Liver (tissue), 9 donors: Measurements from ENCODE around the gene NXPE1. TPM values are rescaled to one million over a fixed set of nuclear protein-coding genes. Genes with fewer than 3 reads are reported as not detected.

Experiments
- DNase-seq: peaks from one replicate; pipeline ENCODE4 v3.0.0-alpha.2; 2017; ENCODE audit warnings: low spot score
- H3K27ac ChIP-seq, 2 donors: one replicate each; pipeline ENCODE4 v1.7.0; 2013; ENCODE audit warnings: inconsistent platforms in 2 of 2, low read length in 2 of 2, control low read depth in 1 of 2, low read depth in 1 of 2, mild to moderate bottlenecking in 1 of 2
- H3K27me3 ChIP-seq, 4 donors: one replicate each; pipeline versions ENCODE4 v1.6.1 to v1.7.0; 2013; ENCODE audit warnings: low read length in 3 of 4, inconsistent platforms in 1 of 4, mild to moderate bottlenecking in 1 of 4, moderate library complexity in 1 of 4; ENCODE audit not compliant: control insufficient read depth in 4 of 4, insufficient read depth in 4 of 4
- H3K36me3 ChIP-seq, 4 donors: one replicate each; pipeline versions ENCODE4 v1.6.1 to v1.7.0; 2013; ENCODE audit warnings: low read length in 3 of 4, mild to moderate bottlenecking in 3 of 4, low read depth in 1 of 4, moderate library complexity in 1 of 4; ENCODE audit not compliant: control insufficient read depth in 4 of 4, insufficient read depth in 3 of 4
- H3K4me1 ChIP-seq, 4 donors: one replicate each; pipeline versions ENCODE4 v1.6.1 to v1.7.0; 2013; ENCODE audit warnings: low read length in 3 of 4, mild to moderate bottlenecking in 3 of 4, moderate library complexity in 1 of 4; ENCODE audit not compliant: control insufficient read depth in 4 of 4, insufficient read depth in 4 of 4
- H3K4me3 ChIP-seq, 3 donors: one replicate each; pipeline versions ENCODE4 v1.6.1 to v1.7.0; 2013; ENCODE audit warnings: low read length in 3 of 3, control low read depth in 1 of 3, low read depth in 1 of 3, mild to moderate bottlenecking in 1 of 3
- H3K9ac ChIP-seq, 2 donors: one replicate each; pipeline ENCODE4 v1.7.0; 2013; ENCODE audit warnings: low read length in 2 of 2, mild to moderate bottlenecking in 2 of 2, moderate library complexity in 2 of 2, control low read depth in 1 of 2, low read depth in 1 of 2
- H3K9me3 ChIP-seq, 4 donors: one replicate each; pipeline versions ENCODE4 v1.6.1 to v1.7.0; 2013; ENCODE audit warnings: low read length in 3 of 4; ENCODE audit not compliant: control insufficient read depth in 4 of 4
- EGR1 ChIP-seq, 2 donors: IDR thresholded peaks; 2 replicates each; pipeline ENCODE4 v1.6.1; 2016 to 2018; ENCODE audit warnings: antibody characterized with exemption in 2 of 2, low read depth in 2 of 2
- GABPA ChIP-seq, 2 donors: IDR thresholded peaks in 1 of 2; conservative IDR thresholded peaks in 1 of 2; 2 replicates each; pipeline ENCODE4 v1.6.1; 2016; ENCODE audit warnings: antibody characterized with exemption in 2 of 2, mild to moderate bottlenecking in 1 of 2, moderate library complexity in 1 of 2
- HNF4A ChIP-seq, 2 donors: conservative IDR thresholded peaks; 2 replicates each; pipeline ENCODE4 v1.6.1; 2016; ENCODE audit warnings: antibody characterized with exemption in 2 of 2, mild to moderate bottlenecking in 2 of 2
- HNF4G ChIP-seq: IDR thresholded peaks from 2 replicates; pipeline ENCODE4 v1.6.1; 2016; ENCODE audit warnings: antibody characterized with exemption
- MAX ChIP-seq: IDR thresholded peaks from 2 replicates; pipeline ENCODE4 v1.6.1; 2016; ENCODE audit warnings: antibody characterized with exemption
- NR2F2 ChIP-seq: IDR thresholded peaks from 2 replicates; pipeline ENCODE4 v1.6.1; 2016; ENCODE audit warnings: antibody characterized with exemption
- RAD21 ChIP-seq, 2 donors: IDR thresholded peaks; 2 replicates each; pipeline ENCODE4 v1.6.1; 2016; ENCODE audit warnings: antibody characterized with exemption in 2 of 2, mild to moderate bottlenecking in 2 of 2
- REST ChIP-seq: IDR thresholded peaks from 2 replicates; pipeline ENCODE4 v1.6.1; 2016; ENCODE audit warnings: antibody characterized with exemption, mild to moderate bottlenecking
- RXRA ChIP-seq, 2 donors: IDR thresholded peaks; 2 replicates each; pipeline ENCODE4 v1.6.1; 2017 to 2018; ENCODE audit warnings: antibody characterized with exemption in 2 of 2, mild to moderate bottlenecking in 1 of 2
- SP1 ChIP-seq: IDR thresholded peaks from 2 replicates; pipeline ENCODE4 v1.6.1; 2018; ENCODE audit warnings: antibody characterized with exemption, mild to moderate bottlenecking
- TAF1 ChIP-seq: conservative IDR thresholded peaks from 2 replicates; pipeline ENCODE4 v1.6.1; 2016; ENCODE audit warnings: antibody characterized with exemption, mild to moderate bottlenecking
- WGBS: extraction: QIAGEN DNeasy Blood & Tissue Kit; methylation state at CpG from one replicate; pipeline ENCODE4 v1.1.7; 2013; 5-methylcytosine and 5-hydroxymethylcytosine counted together
- polyA plus RNA-seq, 2 donors: library from polyadenylated mRNA; stranded (reverse) in 1 of 2; unstranded in 1 of 2; fragments of 200-250 nt in 1 of 2; fragments of >200 nt in 1 of 2; fragmentation: Nextera tagmentation in 1 of 2; extraction: Ambion mirVana in 1 of 2; gene quantifications; one replicate each; pipeline versions ENCODE4 v1.2.1 to v1.2.3, GENCODE V29; 2013 to 2015
- total RNA-seq, 2 donors: library from RNA; depleted of rRNA; stranded (reverse); fragments of >200 nt; gene quantifications; one replicate each; pipeline ENCODE4 v1.2.3, GENCODE V29; 2014
- TF ChIP-seq, protein P1 (sequence below): fragments of 150-350 bp; IDR thresholded peaks from 2 replicates; pipeline ENCODE4 v1.5.1; 2017; ENCODE audit warnings: improper control_type of control experiment, low read depth, low read length; ENCODE audit not compliant: missing input control
- donor health status: healthy.
- donor health status: healthy.
- donor health status: healthy.
- donor health status: healthy.
- donor health status: healthy.

NXPE1 gene
- total and polyA plus RNA-seq, 4 donors, result not detected

DNA sequence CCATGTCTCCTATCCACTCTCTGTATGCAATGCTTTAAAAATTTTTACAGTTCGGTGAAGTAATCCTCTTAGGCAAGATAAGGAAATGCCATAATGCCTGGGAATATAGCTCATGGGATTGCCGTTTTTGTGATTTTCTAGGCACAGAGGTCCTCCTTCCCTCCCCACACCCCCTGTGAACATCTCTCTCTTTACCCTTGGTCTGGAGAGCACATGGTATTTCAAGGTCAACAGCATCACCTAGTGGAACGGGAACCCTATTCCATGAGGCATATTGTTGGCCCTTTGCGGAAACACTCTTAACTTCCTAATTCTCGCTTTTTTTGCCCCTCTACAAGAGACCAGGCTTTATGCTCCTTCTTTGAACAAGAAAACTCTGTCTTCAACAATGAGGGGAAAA, 27.1 kb upstream of the NXPE1 start:
- Histone ChIP-seq H3K9ac (no peak overlapping the region), H3K4me3 (peak overlapping the region in 1 of 3 donors; percentile 6), H3K9me3 (peaks cover 17 to 29% (median 24%) of the 10 kb centered on the region in 4 donors), H3K4me1 (no peaks in the 10 kb centered on the region), H3K27me3 (no peaks in the 10 kb centered on the region), H3K27ac (no peak overlapping the region), H3K36me3 (no peaks in the 10 kb centered on the region)
- TF ChIP-seq RAD21 (IDR thresholded peaks at IDR 0.05) (peak in 1 of 2 donors; percentile 5), MAX (no peak)
- 88% methylated on average over 5 of the region's 5 CpGs for WGBS
- DNase-seq, result no peak

- Histone ChIP-seq H3K9me3 (no peaks in the 10 kb centered on the region), H3K27ac (no peak overlapping the region), H3K9ac (no peak overlapping the region), H3K4me3 (no peak overlapping the region), H3K27me3 (peaks cover 0 to 2% (median 0%) of the 10 kb centered on the region in 4 donors), H3K36me3 (no peaks in the 10 kb centered on the region), H3K4me1 (no peaks in the 10 kb centered on the region)
- no peak for DNase-seq
- TF ChIP-seq HNF4G (no peak), EGR1 (IDR thresholded peaks at IDR 0.05; ENCODE audit: low read depth in 2 of 2) (no peak), NR2F2 (no peak), SP1 (no peak), TAF1 (no peak), RAD21 (IDR thresholded peaks at IDR 0.05) (no peak), RXRA (IDR thresholded peaks at IDR 0.05) (no peak), HNF4A (conservative IDR thresholded peaks at IDR 0.05) (no peak)
- TF ChIP-seq, protein P1, sequence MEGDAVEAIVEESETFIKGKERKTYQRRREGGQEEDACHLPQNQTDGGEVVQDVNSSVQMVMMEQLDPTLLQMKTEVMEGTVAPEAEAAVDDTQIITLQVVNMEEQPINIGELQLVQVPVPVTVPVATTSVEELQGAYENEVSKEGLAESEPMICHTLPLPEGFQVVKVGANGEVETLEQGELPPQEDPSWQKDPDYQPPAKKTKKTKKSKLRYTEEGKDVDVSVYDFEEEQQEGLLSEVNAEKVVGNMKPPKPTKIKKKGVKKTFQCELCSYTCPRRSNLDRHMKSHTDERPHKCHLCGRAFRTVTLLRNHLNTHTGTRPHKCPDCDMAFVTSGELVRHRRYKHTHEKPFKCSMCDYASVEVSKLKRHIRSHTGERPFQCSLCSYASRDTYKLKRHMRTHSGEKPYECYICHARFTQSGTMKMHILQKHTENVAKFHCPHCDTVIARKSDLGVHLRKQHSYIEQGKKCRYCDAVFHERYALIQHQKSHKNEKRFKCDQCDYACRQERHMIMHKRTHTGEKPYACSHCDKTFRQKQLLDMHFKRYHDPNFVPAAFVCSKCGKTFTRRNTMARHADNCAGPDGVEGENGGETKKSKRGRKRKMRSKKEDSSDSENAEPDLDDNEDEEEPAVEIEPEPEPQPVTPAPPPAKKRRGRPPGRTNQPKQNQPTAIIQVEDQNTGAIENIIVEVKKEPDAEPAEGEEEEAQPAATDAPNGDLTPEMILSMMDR, result no peak
- WGBS, result 31% methylated on average over 1 of the region's 1 CpG
These were observed 12.0 kb upstream of the NXPE1 start for GRCh38 chr11:114571712-114572111.

- Histone ChIP-seq H3K36me3 (no peaks in the 10 kb centered on the region), H3K9me3 (no peaks in the 10 kb centered on the region), H3K4me3 (no peak overlapping the region), H3K4me1 (no peaks in the 10 kb centered on the region), H3K27ac (no peak overlapping the region), H3K27me3 (peaks cover 0 to 2% (median 0%) of the 10 kb centered on the region in 4 donors), H3K9ac (no peak overlapping the region)
- no peak for DNase-seq
- no peak for TF ChIP-seq RAD21 (IDR thresholded peaks at IDR 0.05)
- TF ChIP-seq MAX, result no peak
- no peak for TF ChIP-seq EGR1 (IDR thresholded peaks at IDR 0.05; ENCODE audit: low read depth in 2 of 2)
- no peak for TF ChIP-seq TAF1
- no peak for TF ChIP-seq NR2F2
- no peak for TF ChIP-seq GABPA (IDR thresholded peaks at IDR 0.05 in 1 of 2, conservative IDR thresholded peaks at IDR 0.05 in 1 of 2)
- no peak for TF ChIP-seq REST
- 74% methylated on average over 3 of the region's 3 CpGs for WGBS
These were observed 10.1 kb upstream of the NXPE1 start for GRCh38 chr11:114569801-114570200.
